Stimulated activated naive CD8-positive, alpha-beta T cell treated with anti-CD3 and anti-CD28 coated beads, Interleukin-15, Interleukin-2, amounts not matched to agents 100 ng/mL and 50 ng/mL, for 24 hours (primary cell): ENCODE measurements around the gene OR6K2.

Experiments used
- H3K27ac Mint-ChIP-seq: one replicate; pipeline ENCODE4 v1.8.0; 2021; ENCODE audit warnings: mild to moderate bottlenecking, mixed read lengths
- H3K27me3 Mint-ChIP-seq: one replicate; pipeline ENCODE4 v1.8.0; 2021; ENCODE audit warnings: mixed read lengths
- H3K36me3 Mint-ChIP-seq: one replicate; pipeline ENCODE4 v1.8.0; 2021; ENCODE audit warnings: low read depth, mixed read lengths
- H3K4me1 Mint-ChIP-seq: one replicate; pipeline ENCODE4 v1.8.0; 2021; ENCODE audit warnings: low read depth, mixed read lengths
- H3K4me3 Mint-ChIP-seq: one replicate; pipeline ENCODE4 v1.8.0; 2021; ENCODE audit warnings: mild to moderate bottlenecking, mixed read lengths
- H3K9me3 Mint-ChIP-seq: one replicate; pipeline ENCODE4 v1.8.0; 2021; ENCODE audit warnings: mixed read lengths

OR6K2 gene, protein sequence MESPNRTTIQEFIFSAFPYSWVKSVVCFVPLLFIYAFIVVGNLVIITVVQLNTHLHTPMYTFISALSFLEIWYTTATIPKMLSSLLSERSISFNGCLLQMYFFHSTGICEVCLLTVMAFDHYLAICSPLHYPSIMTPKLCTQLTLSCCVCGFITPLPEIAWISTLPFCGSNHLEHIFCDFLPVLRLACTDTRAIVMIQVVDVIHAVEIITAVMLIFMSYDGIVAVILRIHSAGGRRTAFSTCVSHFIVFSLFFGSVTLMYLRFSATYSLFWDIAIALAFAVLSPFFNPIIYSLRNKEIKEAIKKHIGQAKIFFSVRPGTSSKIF

DNA sequence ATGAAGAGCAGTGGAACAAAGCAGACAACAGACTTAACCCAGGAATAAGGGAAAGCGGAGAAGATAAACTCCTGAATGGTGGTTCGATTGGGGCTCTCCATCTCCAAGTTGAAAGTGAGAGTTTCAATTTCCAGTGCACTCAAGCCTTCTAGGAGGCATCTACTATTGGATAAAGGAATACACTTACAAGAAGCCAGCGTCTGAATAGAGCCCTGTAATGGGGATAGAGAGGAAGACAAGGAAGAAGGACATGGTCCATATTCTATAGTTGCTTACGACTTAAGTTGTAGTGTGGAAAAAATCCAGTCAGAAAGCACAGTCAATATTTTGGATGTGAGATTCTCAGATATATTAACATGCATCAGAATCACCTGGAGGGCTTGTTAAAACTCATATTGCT lies at the start of gene OR6K2:
Gene OR6K2, minus strand, starts transcription at position 101 of the 400 bp plus-strand sequence. Its CDS starts 0 bp downstream, at position 101.
- Mint-ChIP-seq H3K4me1 (no peaks in the 10 kb centered on the region), H3K27ac (no peak within 1 kb of the TSS), H3K27me3 (peaks cover 4% of the 10 kb centered on the region), H3K9me3 (no peaks in the 10 kb centered on the region), H3K4me3 (no peak within 1 kb of the TSS), H3K36me3 (no peaks in the 10 kb centered on the region)

DNA sequence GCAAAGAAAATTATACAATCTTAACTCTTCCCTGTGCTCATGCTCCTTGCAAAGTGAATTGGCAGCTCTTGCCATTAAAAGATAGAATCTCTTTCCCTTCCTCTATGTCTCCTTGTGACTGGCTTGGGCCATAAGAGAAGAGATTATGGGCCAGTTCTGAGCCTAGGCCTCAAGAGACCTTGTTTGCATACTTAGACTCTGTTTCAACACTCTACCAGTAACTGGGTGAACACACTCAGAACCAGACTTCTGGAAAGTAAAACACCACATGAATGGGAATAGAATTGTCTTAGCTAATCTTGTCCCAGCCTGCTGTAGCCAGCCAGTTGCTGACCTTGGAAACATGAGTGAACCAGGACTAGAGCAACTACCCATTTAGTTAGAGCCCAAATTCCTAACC lies 35.4 kb upstream of the OR6K2 start:
- Mint-ChIP-seq H3K9me3 (no peaks in the 10 kb centered on the region), H3K27ac (no peak overlapping the region), H3K4me3 (no peak overlapping the region), H3K36me3 (no peaks in the 10 kb centered on the region), H3K27me3 (peaks cover 19% of the 10 kb centered on the region), H3K4me1 (no peaks in the 10 kb centered on the region)

DNA sequence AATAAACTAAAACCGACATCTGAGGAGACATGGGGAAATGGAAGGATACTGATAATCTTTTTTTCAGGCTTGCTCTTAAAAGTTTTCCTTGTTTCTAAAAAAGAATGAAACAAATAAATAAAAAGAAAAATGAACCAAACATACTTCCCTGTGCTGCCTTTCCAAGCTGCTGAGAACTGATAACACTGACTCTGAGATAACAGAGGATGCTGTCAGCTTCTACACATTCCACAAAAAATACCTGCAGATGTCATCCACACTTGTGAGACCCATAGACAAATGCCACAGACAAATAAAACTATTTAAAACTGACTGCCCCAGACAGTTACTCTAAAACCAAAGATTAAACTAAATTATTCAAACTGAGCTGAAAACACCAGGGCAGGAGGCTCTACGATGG lies 32.1 kb upstream of the OR6K2 start:
- no peak overlapping the region for H3K4me3 Mint-ChIP-seq
- no peaks in the 10 kb centered on the region for H3K9me3 Mint-ChIP-seq
- no peak overlapping the region for H3K27ac Mint-ChIP-seq
- H3K36me3 Mint-ChIP-seq, result no peaks in the 10 kb centered on the region
- H3K27me3 Mint-ChIP-seq, result peaks cover 11% of the 10 kb centered on the region
- no peaks in the 10 kb centered on the region for H3K4me1 Mint-ChIP-seq

DNA sequence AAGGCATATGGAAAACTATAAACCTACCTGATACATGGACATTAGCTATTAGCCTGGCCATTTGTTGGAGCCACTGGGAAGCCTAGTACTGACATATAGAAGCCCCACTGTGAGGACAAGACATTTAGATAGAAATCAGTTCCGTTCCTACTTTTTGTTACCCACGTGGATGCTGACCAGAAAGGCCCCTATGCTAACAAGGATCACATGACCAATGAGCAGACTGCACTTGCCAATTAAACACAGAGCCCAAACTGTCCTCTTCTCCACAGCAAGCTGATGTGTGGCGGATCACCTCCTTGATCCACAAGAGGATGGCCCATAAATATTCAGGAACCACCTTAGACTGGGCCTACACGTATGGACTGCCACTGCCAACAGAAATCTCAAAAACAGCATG lies 31.3 kb upstream of the OR6K2 start:
- Mint-ChIP-seq H3K9me3 (no peaks in the 10 kb centered on the region), H3K4me3 (no peak overlapping the region), H3K4me1 (no peaks in the 10 kb centered on the region), H3K27me3 (peaks cover 15% of the 10 kb centered on the region), H3K36me3 (no peaks in the 10 kb centered on the region), H3K27ac (no peak overlapping the region)

DNA sequence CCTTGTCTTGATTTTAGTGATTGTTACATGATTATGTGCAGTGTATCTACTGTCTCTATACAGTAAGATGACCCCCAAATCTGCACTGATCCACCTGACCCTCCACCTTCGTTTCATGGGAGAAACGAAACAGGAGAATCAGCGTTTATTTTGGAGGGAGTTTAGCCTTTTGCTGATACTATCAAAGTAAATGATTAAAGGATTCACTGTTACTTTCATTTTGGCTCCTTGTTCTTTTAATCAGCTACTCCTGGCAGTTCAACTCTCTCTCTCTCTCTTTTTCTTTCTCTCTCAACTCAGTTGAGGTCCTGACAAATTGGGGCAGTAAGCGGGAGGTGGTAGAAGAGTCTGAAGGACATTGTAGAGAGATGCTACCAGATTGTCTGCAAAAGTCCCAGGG lies 30.0 kb upstream of the OR6K2 start:
- no peaks in the 10 kb centered on the region for H3K9me3 Mint-ChIP-seq
- peaks cover 19% of the 10 kb centered on the region for H3K27me3 Mint-ChIP-seq
- no peak overlapping the region for H3K27ac Mint-ChIP-seq
- H3K36me3 Mint-ChIP-seq, result no peaks in the 10 kb centered on the region
- no peak overlapping the region for H3K4me3 Mint-ChIP-seq
- no peaks in the 10 kb centered on the region for H3K4me1 Mint-ChIP-seq

DNA sequence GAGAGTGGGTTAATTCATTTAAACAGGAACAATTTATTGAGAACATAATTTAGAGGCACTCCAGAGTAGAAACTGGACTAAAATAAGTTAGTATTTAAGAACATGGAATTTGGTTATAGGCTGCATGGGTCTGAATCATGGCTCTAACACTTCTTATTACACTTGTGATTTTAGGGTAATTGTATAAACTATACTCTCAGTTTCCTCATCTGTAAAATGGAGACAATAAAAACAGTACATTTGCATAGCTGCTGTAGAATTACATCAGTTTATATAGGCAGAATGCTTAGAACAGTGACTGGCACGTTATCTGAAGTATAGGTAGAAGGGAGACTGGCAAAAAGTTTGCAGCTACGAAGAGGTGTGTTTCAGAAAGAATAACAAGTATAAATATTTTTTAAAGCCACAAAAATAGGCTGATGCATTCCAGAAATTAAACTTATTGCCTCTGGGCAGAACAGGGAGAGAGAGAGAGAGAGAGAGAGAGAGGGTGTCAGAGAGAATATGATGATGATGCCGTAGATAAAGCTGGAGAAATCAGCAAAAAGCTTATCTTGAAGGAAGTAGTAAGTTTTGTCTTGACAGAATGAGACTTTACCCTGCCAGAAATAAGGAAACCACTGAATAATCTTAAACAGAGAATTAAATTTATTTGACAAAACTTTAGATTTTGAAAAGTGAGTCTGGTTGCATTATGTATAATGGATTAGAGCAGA lies 28.2 kb upstream of the OR6K2 start:
- Mint-ChIP-seq H3K9me3 (no peaks in the 10 kb centered on the region), H3K27ac (no peak overlapping the region), H3K27me3 (peaks cover 22% of the 10 kb centered on the region), H3K36me3 (no peaks in the 10 kb centered on the region), H3K4me3 (no peak overlapping the region), H3K4me1 (no peaks in the 10 kb centered on the region)

DNA sequence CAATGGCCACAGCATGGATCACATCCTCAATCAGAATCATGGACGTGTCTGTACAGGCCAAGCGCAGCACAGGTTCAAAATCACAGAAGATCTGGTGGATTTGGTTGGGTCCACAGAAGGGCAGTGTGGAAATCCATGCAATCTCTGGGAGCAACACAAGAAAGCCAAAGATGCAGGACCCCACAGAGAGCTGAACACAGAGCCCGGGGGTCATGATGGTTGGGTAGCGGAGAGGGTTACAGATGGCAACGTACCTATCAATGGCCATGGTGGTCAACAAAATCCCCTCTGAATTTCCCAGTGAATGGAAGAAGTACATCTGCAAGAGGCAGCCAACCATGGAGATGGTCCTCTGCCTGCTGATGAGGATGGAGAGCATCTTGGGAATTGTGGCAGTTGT lies 24.0 kb upstream of the OR6K2 start:
- H3K27ac Mint-ChIP-seq, result no peak overlapping the region
- H3K9me3 Mint-ChIP-seq, result no peaks in the 10 kb centered on the region
- H3K36me3 Mint-ChIP-seq, result no peaks in the 10 kb centered on the region
- no peak overlapping the region for H3K4me3 Mint-ChIP-seq
- no peaks in the 10 kb centered on the region for H3K4me1 Mint-ChIP-seq
- H3K27me3 Mint-ChIP-seq, result peaks cover 46% of the 10 kb centered on the region

DNA sequence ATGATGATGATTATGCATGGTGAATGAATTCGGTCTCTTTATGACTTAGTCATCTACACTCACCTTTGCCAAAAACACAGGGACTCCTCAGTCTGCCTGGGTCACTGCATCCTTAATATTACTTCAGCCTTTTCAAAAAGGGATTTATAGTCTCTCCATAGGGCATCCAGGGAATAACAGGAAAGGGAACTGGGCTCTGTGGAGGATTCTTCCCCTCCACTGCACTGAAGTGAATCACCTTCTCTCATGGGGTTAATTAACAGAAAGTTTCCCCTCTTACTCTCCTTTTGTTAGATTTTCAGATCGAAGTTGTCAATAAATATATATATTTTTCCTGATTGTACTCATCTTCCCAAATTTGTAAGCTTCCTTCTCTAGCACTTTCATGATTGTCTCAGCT lies 20.2 kb upstream of the OR6K2 start, which contains the start of gene OR6K3:
Gene OR6K3, minus strand, starts transcription at position 101 of the 400 bp plus-strand sequence. CDS start 2,605 bp downstream, outside the sequence.
- Mint-ChIP-seq H3K27me3 (peaks cover 40% of the 10 kb centered on the region), H3K4me1 (peaks cover 6% of the 10 kb centered on the region), H3K36me3 (no peaks in the 10 kb centered on the region), H3K27ac (no peak within 1 kb of the TSS), H3K9me3 (no peaks in the 10 kb centered on the region), H3K4me3 (no peak within 1 kb of the TSS)

DNA sequence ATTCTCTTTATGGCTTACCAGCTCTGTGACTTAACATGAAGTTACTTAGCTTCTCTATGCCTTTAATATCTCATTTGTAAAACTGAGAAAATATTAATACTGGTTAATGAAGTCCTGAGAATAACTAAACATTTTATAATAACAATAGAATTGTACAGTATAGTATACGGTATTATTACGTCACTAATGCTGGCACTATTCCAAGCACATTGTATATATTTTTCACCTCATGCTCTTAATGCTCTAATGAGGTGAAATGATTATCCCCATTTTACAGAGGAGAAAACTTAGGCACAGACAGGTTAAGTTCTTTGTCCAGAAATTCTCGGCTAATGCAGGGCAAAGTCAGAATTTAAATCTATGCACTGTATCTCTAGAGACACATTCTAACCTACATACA lies 19.2 kb upstream of the OR6K2 start:
- Mint-ChIP-seq H3K4me3 (no peak overlapping the region), H3K36me3 (no peaks in the 10 kb centered on the region), H3K9me3 (no peaks in the 10 kb centered on the region), H3K4me1 (peaks cover 6% of the 10 kb centered on the region), H3K27me3 (peaks cover 43% of the 10 kb centered on the region), H3K27ac (no peak overlapping the region)

DNA sequence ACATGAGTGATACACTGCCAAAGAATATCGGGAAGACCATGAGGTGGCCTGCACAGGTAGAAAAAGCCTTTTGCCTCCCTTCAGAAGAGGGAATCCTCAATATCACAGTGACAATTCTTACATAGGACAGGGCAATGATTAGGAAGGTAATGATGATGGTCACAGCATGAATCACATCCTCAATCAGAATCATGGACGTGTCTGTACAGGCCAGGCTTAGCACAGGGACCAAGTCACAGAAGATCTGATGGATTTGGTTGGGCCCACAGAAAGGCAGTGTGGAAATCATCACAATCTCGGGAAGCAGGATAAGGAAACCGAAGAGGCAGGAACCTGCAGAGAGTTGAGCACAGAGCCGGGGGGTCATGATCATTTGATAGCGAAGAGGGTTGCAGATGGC lies 16.9 kb upstream of the OR6K2 start:
- no peak overlapping the region for H3K4me3 Mint-ChIP-seq
- peaks cover 44% of the 10 kb centered on the region for H3K27me3 Mint-ChIP-seq
- H3K27ac Mint-ChIP-seq, result no peak overlapping the region
- H3K4me1 Mint-ChIP-seq, result peaks cover 6% of the 10 kb centered on the region
- no peaks in the 10 kb centered on the region for H3K9me3 Mint-ChIP-seq
- no peaks in the 10 kb centered on the region for H3K36me3 Mint-ChIP-seq

DNA sequence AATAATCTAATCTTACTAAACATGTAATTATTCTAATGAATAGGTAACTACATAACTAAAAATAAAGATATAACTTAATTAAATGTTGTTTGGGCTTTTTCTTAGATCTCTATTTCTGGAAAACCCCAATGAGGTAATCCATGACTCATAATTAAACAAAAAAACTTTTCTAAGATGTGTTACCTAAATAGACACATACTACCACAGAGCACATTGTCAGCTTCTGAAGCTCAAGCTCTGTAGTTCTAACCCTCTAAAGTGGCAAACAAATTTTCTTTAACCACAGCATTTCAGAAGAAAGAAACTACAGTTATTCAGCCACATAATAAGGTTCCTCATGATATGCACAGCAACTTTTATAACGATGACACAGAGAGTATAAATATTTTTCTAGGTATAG lies 15.9 kb upstream of the OR6K2 start:
- H3K9me3 Mint-ChIP-seq, result no peaks in the 10 kb centered on the region
- H3K27ac Mint-ChIP-seq, result no peak overlapping the region
- no peak overlapping the region for H3K4me3 Mint-ChIP-seq
- peaks cover 45% of the 10 kb centered on the region for H3K27me3 Mint-ChIP-seq
- peaks cover 6% of the 10 kb centered on the region for H3K4me1 Mint-ChIP-seq
- H3K36me3 Mint-ChIP-seq, result no peaks in the 10 kb centered on the region

DNA sequence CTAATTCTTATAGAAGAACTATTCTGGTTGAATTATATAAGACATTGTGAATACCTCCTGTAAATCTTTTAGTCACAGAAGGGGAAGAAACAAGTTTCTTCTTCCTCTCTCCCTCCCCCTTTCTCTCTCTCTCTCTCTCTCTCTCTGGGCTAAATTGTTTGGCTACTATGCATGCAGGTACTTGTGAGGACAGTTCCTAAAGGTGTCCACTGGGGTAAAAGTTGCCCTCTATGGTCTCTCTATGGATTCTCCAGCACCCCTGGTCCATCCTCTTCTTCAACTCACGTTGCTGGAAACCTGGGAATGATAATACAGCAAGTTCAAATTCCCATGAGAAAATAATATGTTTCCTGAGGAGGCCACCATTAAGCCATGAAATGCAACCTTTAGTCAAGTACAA lies 14.3 kb upstream of the OR6K2 start:
- H3K36me3 Mint-ChIP-seq, result no peaks in the 10 kb centered on the region
- peaks cover 35% of the 10 kb centered on the region for H3K27me3 Mint-ChIP-seq

DNA sequence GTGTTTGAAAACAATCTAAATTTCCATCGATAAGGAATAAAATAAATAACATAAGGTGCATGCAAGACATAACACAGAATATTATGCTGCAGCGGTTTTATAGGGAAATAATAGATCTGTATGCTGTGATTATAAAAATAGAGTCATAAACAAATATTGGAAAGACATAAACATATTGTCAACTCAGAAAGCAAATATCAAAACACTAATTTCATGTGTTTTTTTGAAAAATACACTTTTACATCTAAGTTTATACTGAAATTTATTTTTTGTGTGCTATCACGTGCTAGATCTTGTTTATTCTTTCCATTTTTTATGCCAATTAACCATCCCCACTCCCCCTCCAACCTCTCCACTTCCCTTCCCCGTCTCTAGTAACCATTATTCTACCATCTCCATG lies 10.6 kb upstream of the OR6K2 start:
- Mint-ChIP-seq H3K27ac (no peak overlapping the region), H3K4me1 (no peaks in the 10 kb centered on the region)

More for the DNA sequence above, 14.3 kb upstream of the OR6K2 start:
- H3K9me3 Mint-ChIP-seq, result no peaks in the 10 kb centered on the region
- no peak overlapping the region for H3K4me3 Mint-ChIP-seq
- H3K4me1 Mint-ChIP-seq, result peaks cover 6% of the 10 kb centered on the region
- no peak overlapping the region for H3K27ac Mint-ChIP-seq

DNA sequence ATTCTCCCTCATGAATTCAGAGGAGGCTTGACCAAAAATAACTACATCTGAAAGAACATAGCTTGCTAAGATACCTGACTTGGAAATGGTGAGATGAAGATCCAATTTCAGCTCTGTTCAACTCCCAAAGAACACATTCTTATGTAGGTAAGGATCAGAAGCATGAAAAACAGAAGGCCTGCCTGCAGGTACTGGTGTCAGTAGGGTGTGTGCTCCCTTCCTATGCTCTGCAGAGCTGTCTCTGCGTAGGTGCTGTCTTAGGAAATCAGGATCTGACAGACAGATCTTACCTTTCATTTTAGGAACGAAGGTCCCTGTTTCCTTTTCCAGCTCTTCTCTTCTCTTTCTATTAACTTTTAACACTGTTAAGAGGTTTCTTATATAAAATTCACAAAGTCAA lies 5.6 kb upstream of the OR6K2 start:
- Mint-ChIP-seq H3K27ac (no peak overlapping the region), H3K4me1 (no peaks in the 10 kb centered on the region), H3K36me3 (no peaks in the 10 kb centered on the region), H3K9me3 (no peaks in the 10 kb centered on the region), H3K4me3 (no peak overlapping the region), H3K27me3 (peaks cover 2% of the 10 kb centered on the region)

More for the DNA sequence above, 10.6 kb upstream of the OR6K2 start:
- Mint-ChIP-seq H3K36me3 (no peaks in the 10 kb centered on the region), H3K9me3 (no peaks in the 10 kb centered on the region), H3K4me3 (no peak overlapping the region), H3K27me3 (peaks cover 27% of the 10 kb centered on the region)

DNA sequence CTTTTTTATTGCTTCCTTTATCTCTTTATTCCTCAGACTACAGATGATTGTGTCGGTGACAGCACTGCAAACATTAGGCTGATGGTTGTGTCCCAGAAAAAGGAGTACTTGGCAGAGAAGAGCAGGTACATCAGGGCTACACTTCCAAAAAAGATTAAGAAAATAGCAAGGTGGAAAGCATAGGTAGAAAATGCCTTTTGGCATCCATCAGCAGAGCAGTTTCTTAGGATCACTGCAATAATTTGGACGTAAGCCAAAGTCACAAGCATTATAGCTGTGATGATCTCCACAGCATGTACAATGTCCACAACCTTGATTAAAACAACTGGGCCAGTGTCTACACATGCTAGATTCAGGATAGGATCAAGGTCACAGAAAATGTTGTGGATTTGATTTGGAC lies 5.9 kb downstream of the OR6K2 start:
- H3K27ac Mint-ChIP-seq, result no peak overlapping the region
- no peaks in the 10 kb centered on the region for H3K36me3 Mint-ChIP-seq
- H3K27me3 Mint-ChIP-seq, result peaks cover 6% of the 10 kb centered on the region
- H3K9me3 Mint-ChIP-seq, result no peaks in the 10 kb centered on the region
- H3K4me3 Mint-ChIP-seq, result no peak overlapping the region
- H3K4me1 Mint-ChIP-seq, result no peaks in the 10 kb centered on the region
